ENCODE data around the gene TSC2.
"Not testable (repeated sequence)": the region's sequence is repeated elsewhere in the genome, so short reads cannot be mapped to it uniquely, and the experiment has no call there.

TSC2 gene

DNA sequence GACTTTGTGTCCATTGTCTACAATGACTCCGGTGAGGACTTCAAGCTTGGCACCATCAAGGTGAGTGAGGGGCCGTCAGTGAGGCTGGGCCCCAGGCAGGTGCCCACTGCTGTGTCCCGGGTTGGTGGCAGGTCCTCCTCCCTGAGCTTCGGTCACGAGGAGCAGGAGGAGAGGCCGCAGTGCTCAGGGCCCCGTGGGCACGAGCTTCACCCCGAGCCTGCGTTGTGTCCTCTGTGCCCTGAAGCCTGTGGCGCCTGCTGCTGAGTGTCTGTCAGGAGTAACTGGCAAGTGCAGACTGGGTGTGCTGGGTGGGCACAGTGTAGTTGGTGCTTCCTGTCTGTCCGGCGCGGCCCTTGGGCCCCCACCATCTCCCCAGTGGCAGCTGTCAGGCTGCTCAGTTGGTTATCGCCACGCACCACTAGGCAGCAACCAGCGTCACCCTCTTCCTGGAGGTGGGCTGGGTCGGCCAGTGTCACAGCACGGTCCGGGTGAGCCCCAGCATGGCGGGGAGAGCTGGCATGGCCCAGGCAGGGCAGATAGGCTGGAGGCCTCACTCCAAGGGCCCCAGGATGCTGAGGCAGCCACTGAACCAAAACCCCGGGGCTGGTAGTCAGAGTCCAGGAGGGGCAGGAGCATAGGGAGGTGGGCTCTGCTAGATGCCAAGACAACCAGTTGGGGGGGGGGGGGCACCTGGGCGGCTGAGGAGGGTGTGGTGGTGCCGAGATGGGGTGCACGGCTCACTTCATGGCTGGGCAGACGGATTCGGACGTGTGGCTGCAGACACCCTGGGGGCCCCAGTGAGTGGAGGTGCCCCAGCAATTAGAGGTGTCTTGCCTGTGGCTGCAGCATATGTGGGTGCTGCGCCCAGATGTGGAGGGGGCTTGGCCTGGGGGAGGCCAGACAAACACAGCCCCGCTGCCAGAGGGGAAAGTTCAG lies 39.3 kb downstream of the TSC2 start:
- DNase-seq: no peak

DNA sequence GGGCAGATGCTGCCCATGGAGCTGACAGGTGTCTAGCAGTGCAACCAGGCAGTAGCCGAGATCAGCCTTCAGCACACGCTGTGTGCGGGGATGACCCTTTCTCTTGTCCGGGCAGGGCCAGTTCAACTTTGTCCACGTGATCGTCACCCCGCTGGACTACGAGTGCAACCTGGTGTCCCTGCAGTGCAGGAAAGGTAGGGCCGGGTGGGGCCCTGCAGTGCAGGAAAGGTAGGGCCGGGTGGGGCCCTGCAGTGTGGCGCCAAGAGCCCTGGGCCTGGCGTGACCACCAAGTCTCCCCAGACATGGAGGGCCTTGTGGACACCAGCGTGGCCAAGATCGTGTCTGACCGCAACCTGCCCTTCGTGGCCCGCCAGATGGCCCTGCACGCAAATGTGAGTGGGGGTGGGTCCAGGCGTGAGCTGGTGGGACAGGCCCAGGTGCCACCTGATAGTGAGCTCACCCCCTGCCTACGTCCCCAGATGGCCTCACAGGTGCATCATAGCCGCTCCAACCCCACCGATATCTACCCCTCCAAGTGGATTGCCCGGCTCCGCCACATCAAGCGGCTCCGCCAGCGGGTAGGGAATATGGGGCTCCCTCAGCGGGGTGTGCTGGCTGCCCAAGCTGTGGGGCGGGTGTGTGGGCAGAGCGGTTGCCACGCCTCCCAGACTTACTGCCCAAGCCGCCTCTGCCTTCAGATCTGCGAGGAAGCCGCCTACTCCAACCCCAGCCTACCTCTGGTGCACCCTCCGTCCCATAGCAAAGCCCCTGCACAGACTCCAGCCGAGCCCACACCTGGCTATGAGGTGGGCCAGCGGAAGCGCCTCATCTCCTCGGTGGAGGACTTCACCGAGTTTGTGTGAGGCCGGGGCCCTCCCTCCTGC lies 40.2 kb downstream of the TSC2 start:
- no peak for DNase-seq

DNA sequence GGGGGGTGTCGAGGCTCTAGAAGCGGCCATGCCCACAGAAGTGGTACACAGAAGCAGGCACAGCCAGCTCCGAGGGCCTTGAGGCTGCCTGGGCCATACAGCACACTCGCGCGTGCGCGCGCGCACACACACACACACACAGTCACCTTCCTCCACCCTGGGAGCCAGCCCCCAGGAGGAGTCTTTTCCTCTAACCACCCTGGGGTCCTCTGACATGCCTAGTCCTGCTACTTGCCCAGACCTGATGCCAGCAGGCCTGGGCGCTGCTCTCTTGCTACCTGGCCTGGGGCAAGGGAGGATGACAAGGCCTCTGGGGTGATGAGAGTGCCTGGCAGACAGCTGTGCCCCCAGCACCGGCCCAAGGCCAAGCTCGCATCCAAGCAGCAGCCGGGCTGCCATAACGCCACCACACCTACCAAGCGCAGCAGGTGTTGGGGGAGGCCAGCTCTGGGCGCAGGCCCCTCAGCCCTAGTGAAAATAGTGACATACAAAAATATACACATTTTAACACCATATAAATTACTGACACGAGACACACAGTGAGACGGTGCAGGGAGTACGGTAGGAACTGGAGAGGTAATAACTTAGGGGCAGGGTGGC lies 41.1 kb downstream of the TSC2 start:
- DNase-seq: no peak

DNA sequence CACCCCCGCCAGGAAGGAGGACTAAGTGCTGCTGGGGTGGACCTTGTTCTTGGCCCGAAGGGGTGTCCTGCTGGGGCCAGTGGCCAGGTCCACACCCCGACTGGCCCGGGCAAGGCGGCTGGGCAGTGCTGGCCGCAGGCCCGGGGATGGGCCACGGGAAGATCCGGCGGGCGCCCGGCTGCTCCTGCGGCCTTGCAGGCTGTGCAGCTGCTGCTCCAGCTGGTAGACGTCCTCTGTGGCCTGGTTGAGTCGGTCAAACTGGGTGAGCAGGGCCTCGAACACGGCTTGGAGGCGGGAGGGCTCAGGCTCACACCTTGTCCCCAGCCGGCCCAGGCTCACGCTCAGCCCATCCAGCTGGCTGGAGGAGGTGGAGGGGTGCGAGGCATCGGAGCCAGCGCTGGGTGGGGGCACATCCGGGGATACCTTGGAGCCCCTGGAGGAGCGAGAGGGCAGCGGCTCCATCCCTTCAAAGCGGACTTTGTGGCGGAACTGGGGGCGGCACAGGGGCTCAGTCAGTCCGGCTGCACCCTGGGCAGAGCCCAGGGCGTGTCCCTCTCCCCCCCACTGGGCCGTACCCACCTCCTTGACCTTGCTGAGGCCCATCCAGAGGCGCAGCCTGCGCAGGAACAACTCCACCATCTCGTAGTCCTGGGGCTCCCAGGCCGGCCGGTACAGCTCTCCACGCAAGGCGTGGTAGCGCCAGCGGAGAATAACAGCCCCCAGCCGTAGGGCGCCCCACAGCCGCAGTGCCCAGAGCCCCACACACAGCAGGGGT lies 42.1 kb downstream of the TSC2 start:
- no peak for DNase-seq

DNA sequence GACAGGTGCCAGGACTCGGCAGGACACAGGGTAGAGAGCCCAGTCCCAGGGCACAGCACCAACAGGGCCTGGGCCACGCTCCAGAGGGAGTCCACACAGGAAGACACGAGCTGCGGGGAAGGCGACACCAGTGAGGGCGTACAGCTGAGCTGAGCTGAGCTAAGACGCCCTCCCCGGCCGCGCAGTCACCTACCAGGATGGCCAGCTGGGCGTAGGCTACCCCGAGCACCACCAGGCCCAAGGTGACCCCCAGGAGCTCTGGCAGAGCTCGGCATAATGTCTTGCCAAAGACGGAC lies 42.6 kb downstream of the TSC2 start:
- no peak for DNase-seq

DNA sequence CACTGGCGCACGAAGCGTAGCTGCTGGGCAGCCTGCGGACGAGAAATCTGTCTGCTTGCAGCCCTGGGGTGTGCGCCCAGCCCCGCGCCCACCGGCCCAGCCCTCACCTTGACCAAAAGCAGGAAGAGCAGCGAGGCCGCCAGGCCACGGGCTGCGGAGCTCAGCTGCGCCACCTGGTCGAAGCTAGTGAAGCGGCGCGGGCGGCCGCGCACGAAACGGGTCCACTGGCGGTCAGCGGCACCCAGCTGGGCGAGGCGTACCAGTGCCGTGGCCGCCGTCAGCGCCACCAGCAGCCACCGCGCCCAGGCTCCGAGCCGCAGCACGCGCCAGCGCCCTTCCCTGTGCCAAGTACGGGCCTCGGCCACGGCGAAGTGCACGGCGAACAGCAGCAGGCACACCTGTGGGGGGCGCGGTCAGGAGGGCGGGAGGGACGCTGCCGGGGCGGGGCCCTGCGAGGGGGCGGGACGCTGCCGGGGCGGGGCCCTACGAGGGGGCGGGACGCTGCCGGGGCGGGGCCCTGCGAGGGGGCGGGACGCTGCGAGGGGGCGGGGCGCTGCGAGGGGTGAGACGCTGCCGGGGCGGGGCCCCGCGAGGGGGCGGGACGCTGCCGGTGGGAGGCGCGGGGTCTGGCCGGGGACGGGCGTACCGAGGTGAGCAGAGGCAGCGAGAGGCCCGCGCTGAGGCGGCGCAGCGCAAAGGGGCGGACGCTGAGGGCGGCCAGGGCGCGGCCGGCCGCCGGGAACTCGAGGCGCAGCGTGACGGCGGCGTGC lies 43.2 kb downstream of the TSC2 start:
- DNase-seq: no peak

DNA sequence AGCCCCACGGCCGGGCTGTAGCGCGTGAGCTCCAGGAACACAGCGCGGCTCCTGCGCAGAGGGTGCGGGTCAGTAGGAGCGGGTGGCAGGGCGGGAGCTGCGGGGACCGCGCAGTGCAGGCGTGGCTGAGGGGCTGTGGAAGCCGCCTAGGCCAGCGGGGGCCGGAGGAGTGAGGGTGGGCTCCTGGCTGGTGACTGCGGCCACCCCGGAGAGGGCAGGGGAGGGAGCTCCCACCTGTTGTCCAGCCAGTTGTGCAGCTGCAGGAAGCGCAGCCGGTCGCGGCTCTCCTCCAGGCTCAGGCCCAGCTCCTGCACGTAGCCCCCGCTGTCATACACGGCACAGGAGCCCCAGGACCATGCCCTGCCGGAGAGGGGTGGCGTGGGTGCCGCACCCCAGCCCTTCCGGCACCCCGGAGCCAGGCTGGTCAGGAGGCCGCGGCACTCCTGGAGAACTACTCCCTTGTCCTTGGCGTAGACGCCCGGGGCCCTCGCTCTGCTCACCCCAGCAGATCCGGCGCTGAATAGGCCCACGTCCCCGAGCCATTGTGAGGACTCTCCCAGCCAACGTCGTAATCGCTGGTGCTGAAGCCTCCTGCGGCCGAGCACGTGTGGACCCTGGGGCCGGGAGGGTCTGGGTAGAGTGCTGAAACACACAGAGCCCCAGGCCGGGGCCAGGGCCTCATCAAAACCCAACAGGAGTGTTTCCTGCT lies 43.9 kb downstream of the TSC2 start:
- no peak for DNase-seq

DNA sequence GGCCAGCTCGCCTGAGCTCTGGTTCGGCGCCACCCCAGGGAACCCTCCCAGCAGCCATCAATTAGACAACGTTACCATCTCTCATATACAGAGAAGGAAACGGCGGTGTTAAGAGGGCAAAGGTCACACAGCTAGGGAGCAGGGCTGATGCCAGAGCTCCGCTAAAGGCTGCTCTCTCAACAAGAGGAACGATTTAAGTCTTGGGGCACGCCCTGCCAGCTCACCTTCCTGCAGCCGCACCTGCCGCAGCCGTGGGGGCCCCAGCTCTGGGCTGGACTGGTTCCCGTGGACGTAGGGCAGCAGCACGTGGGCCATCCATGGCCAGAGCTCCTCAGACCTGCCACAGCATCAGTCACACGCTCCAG lies 44.5 kb downstream of the TSC2 start:
- DNase-seq: no peak

DNA sequence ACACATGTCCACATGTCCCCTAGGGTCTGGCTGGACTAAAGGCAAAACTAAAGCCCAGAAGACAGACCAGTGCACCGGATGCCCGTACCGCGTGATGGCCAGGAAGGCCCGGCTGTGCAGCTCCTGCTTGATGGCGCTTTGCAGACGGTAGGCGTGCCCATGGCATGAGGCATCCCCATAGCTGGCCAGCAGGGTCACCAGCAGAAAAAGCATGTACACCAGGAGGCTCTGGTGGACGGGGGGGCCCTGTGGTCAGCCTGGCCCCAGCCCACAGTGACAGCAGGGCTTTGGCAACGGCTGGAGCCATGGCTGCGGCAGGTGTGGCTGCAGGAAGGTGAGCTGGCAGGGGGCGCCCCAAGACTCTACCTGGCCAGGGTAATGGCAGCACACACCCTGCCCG lies 45.1 kb downstream of the TSC2 start:
- DNase-seq: no peak

DNA sequence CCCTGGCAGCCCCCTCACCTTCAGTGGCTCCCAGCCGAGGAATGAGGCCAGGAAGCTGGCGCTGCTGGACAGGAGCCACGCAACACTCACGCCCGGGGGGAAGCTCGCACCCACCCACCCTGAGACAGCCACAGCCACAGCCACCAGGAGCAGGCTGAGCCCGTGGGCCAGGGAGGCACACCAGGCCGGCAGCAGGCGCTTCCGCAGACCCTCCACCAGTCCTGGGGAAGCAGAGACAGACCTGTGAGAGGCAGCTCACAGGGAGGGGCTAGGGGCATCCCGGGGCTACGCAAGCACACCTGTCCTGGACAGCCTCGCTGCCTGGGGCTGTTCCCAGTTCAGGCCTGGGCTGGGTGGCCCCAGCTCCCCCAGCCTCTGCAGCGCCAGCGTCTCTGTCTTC lies 46.0 kb downstream of the TSC2 start:
- DNase-seq: no peak

DNA sequence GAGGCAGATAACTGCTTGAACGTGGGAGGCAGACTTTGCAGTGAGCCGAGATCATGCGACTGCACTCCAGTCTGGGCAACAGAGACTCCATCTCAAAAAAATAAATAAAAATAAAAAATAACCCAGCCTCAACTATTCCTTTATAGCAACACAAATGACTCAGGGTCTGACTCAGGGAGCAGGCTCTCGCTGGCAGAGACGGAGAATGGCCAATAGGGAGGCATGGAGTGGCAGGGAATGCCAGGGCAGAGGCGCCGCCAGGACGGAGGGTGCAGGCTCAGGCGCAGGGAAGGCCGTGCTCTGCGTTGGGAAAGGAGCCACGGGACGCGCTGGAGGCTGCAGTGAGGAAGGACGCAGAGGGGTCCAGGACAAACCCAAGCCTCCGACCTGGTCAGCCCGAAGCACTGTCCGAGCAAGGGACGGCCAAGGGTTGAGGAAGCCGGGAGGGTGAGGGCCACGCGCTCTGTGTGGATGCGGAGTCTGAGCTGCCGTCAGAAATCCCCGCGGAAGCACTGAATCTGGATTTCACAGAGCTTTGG lies 47.6 kb downstream of the TSC2 start:
- DNase-seq: no peak

DNA sequence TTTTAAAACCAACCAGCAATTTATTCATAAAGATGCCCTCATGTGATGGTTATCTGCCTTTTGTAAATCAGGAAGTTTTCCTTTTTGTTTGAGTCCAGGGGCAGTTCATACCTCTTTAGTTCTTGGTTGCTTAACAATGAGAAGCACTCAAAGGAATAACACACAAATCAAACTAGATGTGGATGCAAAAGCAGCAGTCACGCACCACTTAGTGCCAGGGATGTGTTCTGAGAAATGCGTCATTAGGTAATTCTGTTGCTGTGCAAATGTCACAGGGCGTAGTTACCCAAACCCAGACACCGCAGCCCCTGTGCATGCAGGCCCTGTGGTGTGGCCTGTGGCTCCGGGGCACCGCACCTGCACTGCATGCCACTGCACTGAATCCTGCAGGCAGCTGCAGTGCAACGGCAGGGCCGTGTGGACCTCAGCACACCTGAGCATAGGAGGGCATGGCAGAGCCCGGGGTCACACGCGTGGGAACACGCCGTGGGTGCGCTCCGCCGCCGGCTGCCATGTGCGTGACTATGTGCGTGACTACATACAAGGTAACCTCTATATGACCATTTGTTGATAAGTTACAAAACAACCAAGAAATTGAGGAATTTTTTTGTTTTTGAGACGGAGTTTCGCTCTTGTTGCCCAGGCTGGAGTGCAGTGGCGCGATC lies 48.3 kb downstream of the TSC2 start:
- DNase-seq: no peak

DNA sequence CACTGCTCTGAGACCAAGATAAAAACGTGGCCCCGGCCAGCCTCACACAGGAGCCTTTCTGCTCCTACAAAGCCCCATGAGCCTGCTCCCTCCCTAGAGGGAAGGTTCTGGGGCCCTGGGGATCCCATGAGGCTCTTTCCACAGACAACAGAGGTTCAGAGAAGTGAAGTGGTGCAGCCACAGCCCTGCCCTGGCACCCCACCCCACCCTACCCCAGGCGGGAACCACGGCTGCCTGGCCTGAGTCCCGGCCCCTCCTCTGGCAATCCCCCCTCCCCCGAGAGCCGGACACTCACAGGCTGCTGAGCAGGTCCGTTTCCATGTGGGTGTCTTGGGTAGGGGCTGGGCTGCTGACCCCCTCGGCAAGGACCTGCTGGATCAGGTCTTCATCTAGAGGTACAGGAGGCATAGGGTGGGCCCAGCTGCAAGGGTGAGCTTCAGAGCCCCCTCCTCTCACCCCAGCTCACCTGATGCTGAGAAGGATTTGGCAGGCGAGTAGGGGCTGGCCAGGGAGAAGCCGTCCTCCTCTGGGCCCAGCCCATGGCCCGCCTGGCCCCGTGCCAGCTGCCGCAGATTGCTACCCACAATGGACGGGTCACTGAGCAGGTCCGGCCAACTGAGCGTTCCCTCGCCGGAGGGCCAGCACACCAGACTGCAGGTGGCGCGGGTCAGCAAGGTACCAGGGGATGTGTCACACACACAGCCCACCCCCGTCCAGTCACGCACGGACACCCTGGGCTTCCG lies 49.2 kb downstream of the TSC2 start:
- no peak for DNase-seq

DNA sequence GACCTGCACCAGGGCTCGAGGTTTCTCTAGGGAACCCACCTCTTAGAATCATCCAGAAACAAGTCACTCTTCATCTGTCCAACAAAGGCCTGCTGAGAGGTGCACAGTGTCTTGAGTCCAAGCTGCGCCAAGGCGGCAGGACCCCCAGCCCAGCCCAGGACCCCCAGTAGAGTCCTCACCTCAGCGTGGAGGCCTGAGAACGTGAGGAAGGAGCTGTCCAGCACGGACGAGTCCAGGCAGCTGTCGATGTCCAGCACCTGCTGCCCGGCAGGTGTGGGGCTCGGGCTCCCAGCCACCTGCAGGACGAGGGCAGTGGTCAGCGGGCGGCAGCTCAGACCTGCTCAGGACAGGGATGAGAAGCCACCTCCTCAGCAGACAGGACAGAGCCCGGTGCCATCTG lies 49.9 kb downstream of the TSC2 start:
- not testable (repeated sequence) for DNase-seq

DNA sequence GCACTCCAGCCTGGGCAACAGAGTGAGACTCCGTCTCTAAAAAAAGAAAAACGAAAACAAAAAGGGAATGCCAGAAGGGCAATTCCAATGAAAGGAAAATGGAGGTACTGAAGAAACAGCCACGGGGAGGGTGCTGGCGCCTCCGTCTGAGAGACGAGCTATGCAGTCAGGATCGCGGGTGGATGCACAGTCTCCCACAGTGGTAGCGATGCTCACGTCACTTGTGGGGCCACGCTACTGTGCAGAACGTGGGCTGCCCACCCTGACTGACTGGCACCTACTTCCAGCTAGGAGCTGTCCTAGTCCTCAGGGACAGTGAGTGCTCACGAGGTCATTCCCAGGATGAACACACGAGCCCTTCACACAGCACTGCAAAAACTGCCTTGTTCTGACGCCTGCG lies 53.8 kb downstream of the TSC2 start:
- DNase-seq: not testable (repeated sequence)

DNA sequence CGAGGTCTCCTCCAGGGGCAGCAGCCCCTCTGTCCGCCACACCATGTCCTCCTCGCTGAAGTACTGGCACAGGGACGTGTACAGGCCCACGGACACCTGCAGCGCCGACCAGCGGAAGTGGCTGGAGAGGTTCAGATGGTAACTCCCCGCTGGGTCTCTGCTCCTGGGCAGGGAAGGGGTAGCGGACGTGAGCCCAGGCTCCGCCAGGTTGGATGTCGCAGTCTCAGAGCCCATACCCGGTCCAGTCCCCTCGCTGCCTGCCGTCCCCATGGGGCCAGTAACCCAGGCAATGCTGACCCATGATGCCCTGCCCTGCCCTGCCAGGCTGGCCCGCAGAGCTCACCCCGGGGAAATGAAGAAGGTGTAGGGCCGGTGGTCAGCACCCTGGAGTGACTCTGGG lies 54.7 kb downstream of the TSC2 start:
- no peak for DNase-seq

DNA sequence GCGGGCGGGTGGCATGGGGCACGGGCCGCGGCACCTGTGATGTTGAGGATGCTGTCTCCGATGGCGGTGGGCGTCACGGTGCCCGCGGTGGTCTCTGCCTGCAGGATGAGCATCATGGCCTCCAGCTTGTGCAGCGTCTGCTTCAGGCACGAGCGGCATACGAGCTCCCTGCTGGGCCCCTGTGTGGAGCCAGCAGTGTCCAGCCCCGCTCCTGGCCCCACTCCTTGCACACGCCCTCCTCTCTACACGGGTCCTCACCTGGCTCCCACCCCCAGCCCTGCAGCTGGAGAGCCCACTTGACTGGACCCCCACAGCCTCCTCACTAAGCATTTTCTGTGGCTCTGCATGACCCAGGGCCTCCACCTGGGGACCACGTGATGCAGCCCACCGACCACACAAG lies 56.7 kb downstream of the TSC2 start:
- DNase-seq: not testable (repeated sequence)

DNA sequence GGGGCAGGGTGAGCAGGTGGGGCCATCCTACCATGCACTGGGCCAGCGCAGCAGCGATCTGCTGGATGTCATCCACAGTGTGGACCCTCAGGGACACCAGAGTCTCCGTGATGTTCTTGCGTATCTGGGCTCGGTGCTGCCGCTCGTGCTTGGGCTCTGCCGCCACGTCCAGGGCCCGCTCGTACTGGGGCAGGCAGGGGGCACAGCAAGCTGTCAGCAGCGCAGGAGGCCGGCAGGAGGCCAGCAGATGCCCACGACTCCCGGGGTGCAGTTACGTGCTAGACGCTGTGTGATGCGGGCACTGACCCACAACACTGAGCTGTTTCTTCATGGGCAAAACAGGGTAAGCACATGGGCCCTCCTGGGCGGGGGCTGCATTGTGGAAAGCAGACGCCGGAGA lies 57.5 kb downstream of the TSC2 start:
- not testable (repeated sequence) for DNase-seq

DNA sequence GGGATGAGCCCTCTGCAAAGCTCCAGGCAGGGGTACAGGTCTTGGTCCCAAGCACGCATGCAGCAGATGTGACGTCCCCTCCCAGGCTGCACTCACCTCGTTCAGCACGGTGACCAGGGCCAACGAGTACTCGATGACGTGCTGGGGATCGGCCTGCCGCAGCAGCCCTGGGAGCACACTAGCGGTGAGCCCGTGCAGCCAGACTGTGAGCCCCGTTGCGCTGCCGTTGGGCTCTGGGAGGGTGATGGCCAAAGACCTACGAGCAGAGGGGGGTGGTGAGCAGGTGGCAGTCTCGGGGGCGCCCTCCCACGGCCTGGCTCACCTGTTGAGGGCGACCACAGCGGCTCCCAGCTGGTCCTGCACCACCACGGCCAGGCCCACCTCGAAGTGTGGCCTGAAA lies 58.0 kb downstream of the TSC2 start:
- DNase-seq: not testable (repeated sequence)

DNA sequence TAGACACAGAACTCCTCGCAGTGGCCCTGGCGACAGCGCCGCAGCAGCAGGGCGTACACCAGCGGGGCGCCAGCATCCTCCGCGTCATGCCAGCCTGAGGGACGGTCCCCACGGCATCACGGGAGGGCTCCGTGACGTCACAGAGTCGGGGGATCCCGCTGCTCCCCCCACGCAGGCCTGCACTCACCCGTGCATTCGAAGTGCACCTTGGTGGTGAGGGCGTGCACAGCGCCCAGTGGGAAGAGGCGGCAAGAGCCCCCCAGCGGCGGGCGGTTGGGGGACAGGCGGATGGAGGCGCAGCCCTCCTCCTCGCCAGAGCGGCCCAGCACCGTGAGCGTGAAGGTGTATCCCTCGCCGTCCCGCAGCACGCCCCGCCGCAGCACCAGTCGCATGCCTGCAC lies 58.4 kb downstream of the TSC2 start:
- not testable (repeated sequence) for DNase-seq
